Prostate gland (tissue), 2 donors: ENCODE measurements around the gene ENOPH1.

Experiments used
- CTCF ChIP-seq, 4 experiments: fragments of 200-600 bp in 2 of 4; fragments of 450-650 bp in 2 of 4; sonication (generic) in 2 of 4; IDR thresholded peaks; 1 replicate in 3 of 4; 2 replicates in 1 of 4; pipeline ENCODE4 v1.5.1; 2016 to 2019; ENCODE audit warnings: antibody characterized with exemption in 4 of 4, mild to moderate bottlenecking in 2 of 4, moderate library complexity in 2 of 4
- POLR2A ChIP-seq: fragments of 450-650 bp; IDR thresholded peaks from one replicate; pipeline ENCODE4 v1.6.1; 2016; ENCODE audit warnings: antibody characterized with exemption, mild to moderate bottlenecking
- POLR2AphosphoS5 ChIP-seq: sonication (generic); formaldehyde crosslinking; IDR thresholded peaks from one replicate; pipeline ENCODE4 v1.6.1; 2017; ENCODE audit warnings: antibody characterized with exemption

- TF ChIP-seq POLR2A, result no peak
- no peak for TF ChIP-seq CTCF (IDR thresholded peaks at IDR 0.05)
- TF ChIP-seq POLR2AphosphoS5, result no peak
Observed at GRCh38 chr4:82489076-82489475, 58.7 kb downstream of the ENOPH1 start.
